ENCODE measurements around the gene RHOBTB1. TPM values are rescaled to one million over a fixed set of nuclear protein-coding genes. Genes with fewer than 3 reads are reported as not detected.

The RHOBTB1 gene
- total RNA-seq, 2 donors from 2014 or later: 16.7 to 19.6 TPM

DNA sequence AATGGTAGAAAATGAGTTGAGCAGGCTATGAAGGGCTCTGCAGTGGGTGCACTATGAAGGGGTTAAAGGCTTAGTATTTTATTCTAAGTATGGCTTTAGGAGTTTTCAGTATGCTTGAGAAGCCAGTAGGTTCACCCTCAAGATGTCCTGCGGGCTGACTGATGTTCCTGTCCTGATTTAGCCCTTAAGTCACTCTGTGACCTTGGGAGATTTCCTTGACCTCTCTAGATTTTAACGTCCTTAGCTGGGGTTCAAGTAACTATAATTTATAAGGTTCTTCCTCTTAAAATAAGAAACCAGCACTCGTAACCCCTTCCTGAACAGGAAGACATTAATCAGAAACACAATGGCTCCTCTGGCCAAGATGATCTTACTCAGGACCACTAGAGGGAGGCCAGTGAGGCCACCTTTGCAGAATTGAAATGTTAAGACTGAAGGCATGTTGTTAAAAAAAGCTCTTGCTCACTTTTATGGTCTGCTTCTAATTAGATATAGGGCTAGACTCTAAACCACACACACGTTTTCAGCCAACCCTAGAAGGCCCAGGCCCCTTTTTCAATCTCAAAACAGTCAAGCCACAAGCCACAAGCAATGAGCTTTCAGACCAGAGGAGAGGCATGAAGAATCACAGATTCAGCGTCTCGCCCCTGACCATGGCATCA is 123.8 kb downstream of the RHOBTB1 start:
- H3K9me3 ChIP-seq: no peaks in the 10 kb centered on the region
- no peaks in the 10 kb centered on the region for H3K36me3 ChIP-seq
- H3K27ac ChIP-seq: no peak overlapping the region
- DNase-seq (ENCODE audit: low spot score) (no peak), ATAC-seq (ENCODE audit: insufficient number of reproducible peaks, low FRiP score, low read depth) (no peak)
- no peaks in the 10 kb centered on the region for H3K27me3 ChIP-seq (replicated peaks; ENCODE audit: insufficient read depth)
- peaks cover 0 to 31% of the 10 kb centered on the region in 2 donors for H3K4me1 ChIP-seq (ENCODE audit: control insufficient read depth in 1 of 2, low read depth in 2 of 2)
- TF ChIP-seq, protein P1, sequence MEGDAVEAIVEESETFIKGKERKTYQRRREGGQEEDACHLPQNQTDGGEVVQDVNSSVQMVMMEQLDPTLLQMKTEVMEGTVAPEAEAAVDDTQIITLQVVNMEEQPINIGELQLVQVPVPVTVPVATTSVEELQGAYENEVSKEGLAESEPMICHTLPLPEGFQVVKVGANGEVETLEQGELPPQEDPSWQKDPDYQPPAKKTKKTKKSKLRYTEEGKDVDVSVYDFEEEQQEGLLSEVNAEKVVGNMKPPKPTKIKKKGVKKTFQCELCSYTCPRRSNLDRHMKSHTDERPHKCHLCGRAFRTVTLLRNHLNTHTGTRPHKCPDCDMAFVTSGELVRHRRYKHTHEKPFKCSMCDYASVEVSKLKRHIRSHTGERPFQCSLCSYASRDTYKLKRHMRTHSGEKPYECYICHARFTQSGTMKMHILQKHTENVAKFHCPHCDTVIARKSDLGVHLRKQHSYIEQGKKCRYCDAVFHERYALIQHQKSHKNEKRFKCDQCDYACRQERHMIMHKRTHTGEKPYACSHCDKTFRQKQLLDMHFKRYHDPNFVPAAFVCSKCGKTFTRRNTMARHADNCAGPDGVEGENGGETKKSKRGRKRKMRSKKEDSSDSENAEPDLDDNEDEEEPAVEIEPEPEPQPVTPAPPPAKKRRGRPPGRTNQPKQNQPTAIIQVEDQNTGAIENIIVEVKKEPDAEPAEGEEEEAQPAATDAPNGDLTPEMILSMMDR (IDR thresholded peaks at IDR 0.05): no peak
- no peak overlapping the region for H3K4me3 ChIP-seq

Other genes with a start within 250 kb of the RHOBTB1 start
- 1 to 10 TPM in 1 of 2 donors, under 1 TPM in 1; 0.71 to 2.0 TPM for gene CDK1, start 165.7 kb downstream of the RHOBTB1 start, total RNA-seq

Measured in thoracic aorta (tissue), 2 donors.